Fibroblast of gingiva (primary cell): ENCODE results near the gene SREK1IP1.

Experiments
- DNase-seq: peaks from one replicate; pipeline ENCODE4 v3.0.0-alpha.2; 2011; ENCODE audit warnings: low read depth

SREK1IP1 gene

DNA sequence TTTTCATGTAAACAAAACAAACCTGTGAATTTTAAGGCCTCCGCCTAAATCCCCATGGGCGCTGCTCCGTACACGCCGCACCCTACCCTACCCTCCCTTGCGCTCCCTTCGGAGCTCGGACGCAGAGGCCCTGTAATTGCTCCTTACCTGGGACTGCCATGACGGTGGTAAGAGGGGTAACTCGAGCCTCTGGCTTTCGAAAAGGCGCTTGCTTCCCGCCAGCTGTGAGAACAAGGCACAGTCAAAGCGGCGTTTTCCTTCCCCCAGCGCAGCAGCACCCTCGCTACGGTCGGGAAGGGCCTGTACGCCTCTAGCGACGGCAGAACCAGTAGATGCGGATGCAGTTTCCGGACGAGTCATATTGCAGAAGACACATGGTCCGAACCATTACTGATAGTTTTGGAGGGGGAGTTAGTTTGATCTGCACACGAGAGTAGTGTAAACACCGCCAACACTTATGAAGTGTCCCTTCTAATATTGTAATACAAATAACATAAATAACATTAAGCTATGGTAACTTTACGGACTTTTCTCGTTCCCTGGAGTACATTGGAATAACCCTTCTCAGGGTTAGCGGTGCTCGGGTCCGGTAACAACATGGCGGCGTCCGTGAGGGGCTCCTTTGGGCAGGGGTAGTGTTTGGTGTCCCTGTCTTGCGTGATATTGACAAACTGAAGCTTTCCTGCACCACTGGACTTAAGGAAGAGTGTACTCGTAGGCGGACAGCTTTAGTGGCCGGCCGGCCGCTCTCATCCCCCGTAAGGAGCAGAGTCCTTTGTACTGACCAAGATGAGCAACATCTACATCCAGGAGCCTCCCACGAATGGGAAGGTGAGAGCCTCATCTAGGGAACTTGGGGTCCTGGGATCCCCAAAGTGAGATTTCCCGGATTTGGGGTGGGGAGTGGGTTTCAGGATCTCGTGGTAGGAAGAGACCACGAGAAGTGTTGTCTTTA is at the start of gene SREK1IP1, which contains the start of gene CWC27:
Gene SREK1IP1, minus strand, starts transcription at position 334 of the 955 bp plus-strand sequence. Its CDS starts 174 bp downstream, at position 160.
Gene CWC27, plus strand, starts transcription at position 573 of the 955 bp plus-strand sequence. Its CDS starts 217 bp downstream, at position 790.
- peak; percentile 93 for DNase-seq

DNA sequence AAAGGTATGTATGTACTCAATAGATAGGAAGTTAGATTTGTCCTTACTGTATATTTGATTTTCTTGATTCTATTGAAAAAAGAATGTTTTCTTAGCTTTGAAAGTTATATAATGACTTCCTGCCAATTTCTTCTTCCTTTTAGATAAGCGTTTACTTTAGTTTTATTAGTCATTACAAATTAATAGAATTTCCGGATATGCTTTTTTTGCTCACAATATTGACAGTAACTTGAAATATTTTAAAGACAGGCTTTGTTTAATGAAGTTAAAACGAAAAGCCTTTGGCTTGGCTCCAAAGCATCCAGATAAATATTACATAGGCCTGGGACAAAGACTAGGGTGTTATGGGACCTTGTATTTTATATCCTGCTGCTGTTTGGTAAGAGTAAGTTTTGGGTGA is 49.8 kb upstream of the SREK1IP1 start:
- DNase-seq: no peak

- DNase-seq: no peak
Measured at GRCh38 chr5:64814073-64814472, 45.6 kb upstream of the SREK1IP1 start.

- peak; percentile 65 for DNase-seq
Measured at GRCh38 chr5:64811050-64811640, 42.7 kb upstream of the SREK1IP1 start.

DNA sequence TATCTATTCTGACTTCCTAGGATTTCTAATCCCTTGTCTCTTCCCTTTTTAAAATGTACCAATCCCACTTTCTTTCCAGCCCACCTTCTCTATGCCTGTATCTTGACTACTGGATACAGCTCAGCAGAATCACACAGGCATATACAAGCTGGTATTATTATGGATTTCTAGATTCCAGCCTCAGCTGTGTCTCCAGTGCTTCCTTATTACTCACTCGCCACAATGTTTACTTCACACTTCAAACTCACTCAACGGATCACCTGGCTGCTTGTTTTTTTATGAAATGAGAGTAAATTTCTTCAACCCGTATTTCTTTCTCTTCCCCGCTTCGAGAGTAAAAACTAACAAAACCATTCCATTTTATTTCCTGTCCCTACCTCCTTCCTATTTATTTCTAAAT is 39.0 kb upstream of the SREK1IP1 start:
- DNase-seq: no peak

DNA sequence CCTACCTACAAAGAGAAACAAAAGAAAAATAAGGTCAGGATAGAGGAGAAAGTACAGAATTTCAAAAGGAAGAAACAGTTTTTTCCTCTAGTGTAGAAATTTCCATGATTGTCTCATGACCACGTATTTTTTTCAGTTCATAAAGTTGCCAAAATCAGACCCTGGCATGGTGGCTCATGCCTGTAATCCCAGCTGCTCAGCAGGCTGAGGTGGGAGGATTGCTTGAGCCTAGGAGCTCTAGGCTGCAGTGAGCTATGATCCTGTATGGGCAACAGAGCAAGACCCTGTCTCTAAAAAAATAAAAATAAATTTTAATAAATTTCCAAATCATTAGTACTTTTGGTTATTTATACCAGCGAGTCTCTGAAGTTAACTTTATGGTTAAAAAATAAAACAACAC is 38.0 kb upstream of the SREK1IP1 start:
- DNase-seq: no peak

DNA sequence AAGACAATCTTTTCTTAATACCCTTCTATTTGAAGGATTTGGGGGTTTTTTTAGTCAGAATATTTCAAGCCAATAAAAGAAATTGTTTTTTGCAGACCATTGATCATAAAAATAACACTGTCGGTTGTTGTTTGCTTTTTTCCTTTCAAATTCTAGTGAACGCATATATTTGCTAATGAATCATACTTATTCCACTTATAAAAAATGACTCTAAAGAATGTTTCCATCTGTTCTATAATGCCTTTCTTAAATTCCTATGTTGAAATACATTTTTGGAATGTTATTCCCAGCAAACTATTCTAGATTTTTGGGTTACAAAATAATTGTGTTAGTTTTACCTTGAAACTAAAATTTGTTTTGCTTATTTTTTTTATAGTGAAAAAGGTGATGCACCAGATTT is 32.4 kb upstream of the SREK1IP1 start:
- DNase-seq: no peak

DNA sequence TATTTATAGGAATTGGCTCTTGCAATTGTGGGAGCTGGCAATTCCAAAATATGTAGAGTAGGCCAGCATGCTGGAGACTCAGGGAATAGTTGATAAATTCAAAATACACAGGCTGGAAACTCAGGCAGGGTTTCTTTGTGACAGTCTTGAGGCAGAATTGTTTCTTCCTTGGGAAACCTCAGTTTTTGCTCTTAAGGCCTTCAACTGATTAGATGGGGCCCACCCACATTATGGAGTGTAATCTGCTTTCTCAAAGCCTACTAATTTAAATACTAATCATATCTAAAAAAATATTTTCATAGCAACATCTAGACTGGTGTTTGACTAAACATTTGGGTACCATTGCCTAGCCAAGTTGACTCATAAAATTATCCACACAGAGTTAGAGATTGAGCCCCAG is 27.8 kb upstream of the SREK1IP1 start:
- DNase-seq: no peak

- no peak for DNase-seq
Measured at GRCh38 chr5:64794053-64794770, 25.7 kb upstream of the SREK1IP1 start.

DNA sequence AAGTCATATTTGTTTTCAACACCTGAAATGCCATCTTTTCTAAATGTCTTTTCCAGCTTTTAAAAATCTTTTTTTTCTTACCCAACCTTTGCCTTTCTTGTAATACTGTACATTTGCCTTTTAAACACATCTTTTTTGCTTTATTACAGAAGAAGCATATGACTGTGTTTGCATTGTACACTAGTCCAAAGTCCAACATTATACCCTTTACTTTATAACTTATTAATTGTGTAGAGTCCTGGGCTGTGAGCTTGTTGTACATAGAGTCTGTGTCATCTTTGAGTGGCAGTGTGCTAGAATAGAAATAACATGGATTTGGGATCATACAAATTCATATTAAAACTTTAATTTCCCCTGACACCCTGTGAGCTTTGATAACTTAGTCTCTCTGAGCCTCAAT is 24.0 kb upstream of the SREK1IP1 start:
- DNase-seq: no peak

- DNase-seq: no peak
Measured at GRCh38 chr5:64790210-64790609, 21.7 kb upstream of the SREK1IP1 start.

DNA sequence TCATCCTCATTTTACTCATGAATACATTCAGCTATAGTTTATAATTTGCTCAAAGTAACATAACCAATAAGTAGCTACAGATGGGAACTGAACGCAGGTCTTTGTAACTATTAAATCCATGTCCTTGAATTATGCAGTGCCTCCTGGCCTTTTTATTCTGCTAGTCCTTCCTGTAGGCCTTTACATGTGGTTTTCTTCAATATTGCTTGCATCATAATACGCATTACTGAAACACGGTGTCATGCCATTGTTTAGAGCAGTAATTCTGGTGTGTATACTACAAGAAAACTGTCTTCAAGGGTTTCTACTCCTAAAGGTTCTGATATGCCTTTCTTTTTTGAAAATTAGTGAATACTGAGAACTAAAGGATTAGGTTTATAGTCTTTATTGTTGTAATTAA is 21.0 kb upstream of the SREK1IP1 start:
- peak; percentile 63 for DNase-seq

DNA sequence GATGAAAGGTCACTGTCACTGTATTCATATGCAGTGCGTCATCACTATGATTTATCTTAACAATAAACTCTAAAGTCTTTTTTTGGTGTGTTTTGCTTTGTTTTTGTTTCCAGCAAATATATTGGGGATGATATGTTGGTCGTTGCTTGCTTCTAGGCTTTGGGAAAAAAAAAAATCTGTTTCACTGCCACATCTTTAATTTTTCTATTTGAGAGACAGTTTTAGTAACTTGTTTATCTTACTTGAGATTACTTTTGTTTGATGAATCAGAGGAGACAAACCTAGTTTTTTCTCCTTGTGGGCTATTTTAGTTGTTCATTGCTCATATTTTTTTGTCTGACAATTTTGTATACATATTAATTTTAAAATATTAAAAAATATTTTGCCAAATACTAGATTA is 19.7 kb upstream of the SREK1IP1 start:
- no peak for DNase-seq

- no peak for DNase-seq
Measured at GRCh38 chr5:64786372-64786771, 17.9 kb upstream of the SREK1IP1 start.

DNA sequence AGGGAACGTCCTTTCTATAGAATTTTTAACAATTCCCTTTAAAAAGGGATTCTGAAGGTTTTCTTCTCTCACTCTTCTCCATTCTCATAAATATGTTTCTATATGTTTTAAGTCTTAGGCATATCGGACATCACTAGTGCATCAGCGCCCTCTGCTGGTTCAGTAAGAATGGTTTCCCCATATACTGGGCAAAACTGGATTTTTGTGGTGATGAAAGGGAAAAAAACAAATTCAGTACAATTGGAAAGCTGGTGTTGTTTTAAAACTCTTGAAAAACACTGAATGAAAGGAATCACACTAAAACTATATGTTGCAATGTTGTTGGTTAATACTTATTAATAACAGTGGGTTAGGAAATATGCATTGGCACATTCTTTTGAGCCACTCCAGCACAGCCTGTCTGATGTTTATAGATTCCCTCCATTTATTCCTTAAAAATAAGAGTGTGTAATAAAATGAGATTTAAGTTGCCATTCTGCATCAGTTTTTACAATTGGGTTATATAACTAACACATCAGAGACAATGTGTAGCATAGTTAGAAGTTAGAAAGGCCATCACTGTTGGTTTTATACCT is 16.0 kb upstream of the SREK1IP1 start:
- DNase-seq: peak; percentile 79

DNA sequence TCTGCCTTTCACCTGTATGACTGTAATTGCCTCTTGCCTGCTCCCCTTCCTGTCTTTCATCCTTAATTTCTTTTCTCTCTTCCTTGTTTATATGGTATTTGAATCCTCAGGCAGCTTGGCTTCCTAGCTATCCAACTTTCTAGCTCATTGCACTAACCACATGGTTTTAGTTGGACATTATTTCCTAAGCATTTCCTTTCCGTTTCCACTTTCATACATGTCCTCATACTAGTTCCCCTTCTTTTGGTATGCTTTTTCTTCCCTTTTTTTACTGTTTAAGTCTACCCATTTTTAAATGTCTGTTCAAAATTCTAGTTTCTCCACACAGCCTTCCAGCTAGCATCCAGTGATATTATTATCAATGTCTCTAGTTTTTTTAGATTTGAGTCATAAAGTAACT is 6.8 kb upstream of the SREK1IP1 start:
- DNase-seq: no peak

- DNase-seq: no peak
Measured at GRCh38 chr5:64773533-64773932, 5.0 kb upstream of the SREK1IP1 start.

- DNase-seq: no peak
Measured at GRCh38 chr5:64771736-64772135, 3.2 kb upstream of the SREK1IP1 start.

GRCh38 chr5:64769855-64770254 is 1.4 kb upstream of the SREK1IP1 start:
- DNase-seq: no peak

- peak; percentile 17 for DNase-seq
Measured at GRCh38 chr5:64767959-64768357, 533 bp downstream of the SREK1IP1 start.

DNA sequence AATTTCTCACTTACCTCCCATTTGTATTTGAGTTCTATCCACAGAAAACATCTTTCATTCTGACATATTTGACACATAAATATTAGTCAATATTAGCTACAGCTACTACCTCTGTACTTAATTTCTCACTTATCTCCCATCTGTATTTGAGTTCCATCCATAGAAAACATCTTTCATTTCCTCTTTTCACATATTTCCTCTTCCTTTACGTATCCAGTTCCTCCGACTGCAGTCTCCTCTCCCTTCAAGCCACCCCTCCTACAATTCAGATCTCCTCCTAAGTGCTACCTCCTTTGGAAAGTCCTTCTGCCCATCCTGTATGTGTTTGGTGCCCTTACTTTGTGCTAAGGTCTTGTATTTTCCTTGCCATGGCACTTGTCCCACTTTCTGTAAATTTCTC is 1.6 kb downstream of the SREK1IP1 start:
- DNase-seq: no peak

- no peak for DNase-seq
Measured at GRCh38 chr5:64765804-64766504, 2.5 kb downstream of the SREK1IP1 start.
